Islet precursor cell (in vitro differentiated cells): ENCODE results near the gene ROPN1B.
"Not testable (repeated sequence)": the region's sequence is repeated elsewhere in the genome, so short reads cannot be mapped to it uniquely, and the experiment has no call there.

ENCODE experiments used
- DNase-seq: peaks from one replicate; pipeline ENCODE4 v3.0.0-alpha.2; 2018

ROPN1B gene

DNA sequence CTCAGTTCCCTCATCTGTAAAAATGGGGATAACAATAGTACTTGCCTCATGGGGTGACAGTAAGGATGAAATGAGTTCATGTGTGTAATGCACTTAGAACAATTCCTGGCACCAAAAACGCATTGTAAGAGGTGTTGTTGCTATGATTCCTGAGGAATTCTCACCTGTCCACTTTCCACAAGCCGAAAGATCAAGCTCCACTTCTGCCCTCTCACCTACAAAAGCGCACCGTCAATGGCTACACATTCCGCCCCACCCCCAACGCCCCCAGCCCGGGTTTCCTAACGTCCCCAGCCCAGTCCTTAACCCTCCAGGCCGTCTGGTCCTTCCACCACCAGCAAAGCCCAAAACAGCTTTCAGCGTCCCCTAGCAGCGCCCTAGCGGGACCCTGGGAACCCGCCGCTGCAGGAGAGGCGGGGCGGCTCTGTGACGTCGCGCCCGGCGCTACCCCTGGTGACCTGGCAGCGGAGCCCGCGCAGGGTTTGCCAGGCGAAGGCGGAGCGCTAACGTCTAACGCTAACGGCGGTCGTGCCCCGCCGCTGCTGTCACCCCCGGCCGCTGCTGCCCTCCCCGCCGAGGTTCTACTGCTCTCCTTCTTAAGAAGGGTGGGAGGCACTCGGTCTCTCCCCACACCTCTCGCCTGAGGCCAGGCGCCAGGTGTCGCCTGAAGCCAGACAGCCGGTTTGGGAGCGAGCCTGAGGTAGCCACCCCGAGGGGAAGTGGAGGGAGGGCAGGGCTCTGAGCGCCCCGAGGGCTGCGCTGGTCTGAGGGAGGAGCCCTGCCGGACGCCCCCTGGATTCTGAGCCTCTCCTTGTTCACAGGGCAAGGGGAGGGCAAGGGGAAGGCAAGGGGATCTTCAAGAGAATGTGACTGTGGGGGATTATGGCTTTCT is at the start of gene ROPN1B:
Gene ROPN1B (plus strand): TSS at position 478 of the 892 bp plus-strand sequence. CDS start 2,877 bp downstream, outside the sequence.
- DNase-seq: not testable (repeated sequence)

GRCh38 chr3:125920191-125920590 is 48.8 kb upstream of the ROPN1B start:
- DNase-seq: not testable (repeated sequence)

- DNase-seq: not testable (repeated sequence)
These were observed 48.2 kb upstream of the ROPN1B start for GRCh38 chr3:125920751-125921279.

DNA sequence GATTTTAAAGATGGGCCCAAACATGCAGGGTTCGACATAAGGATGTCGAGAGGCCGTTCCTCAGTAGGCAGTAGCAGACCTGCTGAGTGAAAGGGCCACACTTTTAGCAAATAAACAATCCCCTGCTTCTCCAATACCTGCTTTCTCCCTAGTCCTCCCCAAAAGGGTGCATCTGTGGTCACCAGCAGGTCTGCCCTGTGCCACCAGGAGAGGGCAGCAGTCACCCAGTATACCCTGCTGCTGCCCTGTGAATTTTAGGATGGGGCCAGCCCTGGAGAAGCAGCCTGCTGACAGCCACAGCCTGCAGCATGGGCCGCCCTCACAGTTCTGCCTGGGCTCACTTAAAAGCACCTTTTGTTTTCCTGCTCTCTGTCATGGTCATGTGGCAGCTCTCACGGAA is 47.3 kb upstream of the ROPN1B start:
- DNase-seq: peak; percentile 84

- DNase-seq: peak; percentile 59
These were observed 45.5 kb upstream of the ROPN1B start for GRCh38 chr3:125923324-125924115.

GRCh38 chr3:125924276-125924675 is 44.7 kb upstream of the ROPN1B start:
- not testable (repeated sequence) for DNase-seq

DNA sequence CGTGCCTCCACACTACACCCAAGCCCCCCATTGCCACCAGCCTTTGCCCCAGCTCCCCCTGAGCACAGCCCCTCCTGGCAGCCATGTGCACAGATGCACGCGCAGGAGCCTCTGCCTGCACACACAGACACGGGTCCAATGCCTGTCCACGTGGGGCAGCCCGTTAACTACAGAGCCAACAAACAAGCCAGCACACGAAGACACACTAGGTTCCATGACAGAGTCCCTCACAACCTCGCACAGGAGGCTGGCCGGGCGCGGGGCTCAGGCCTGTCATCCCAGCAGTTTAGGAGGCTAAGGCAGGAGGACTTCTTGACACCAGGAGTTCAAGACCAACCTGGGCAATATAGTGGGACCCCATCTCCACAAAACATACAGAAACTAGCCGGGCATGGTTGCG is 43.3 kb upstream of the ROPN1B start:
- not testable (repeated sequence) for DNase-seq

- DNase-seq: peak; percentile 81
These were observed 40.0 kb upstream of the ROPN1B start for GRCh38 chr3:125928771-125929545.

DNA sequence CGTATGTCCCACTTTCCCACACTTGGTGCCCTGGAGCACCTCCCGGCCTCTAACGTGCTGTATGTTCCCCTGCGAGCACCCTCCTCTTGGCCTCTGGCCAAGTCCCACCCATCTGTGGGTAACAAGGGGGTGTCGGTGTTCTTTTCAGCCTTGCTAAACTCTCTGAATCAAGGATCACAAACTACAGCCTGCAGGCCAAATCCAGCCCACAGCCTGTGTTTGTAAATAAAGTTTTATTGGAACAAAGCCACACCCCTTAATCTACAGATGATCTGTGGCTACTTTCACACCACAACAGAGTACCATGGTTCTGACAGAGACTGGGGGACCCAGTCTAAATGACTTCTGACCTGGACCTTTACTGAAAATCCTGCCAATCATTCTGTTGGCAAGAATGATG is 39.2 kb upstream of the ROPN1B start:
- not testable (repeated sequence) for DNase-seq

DNA sequence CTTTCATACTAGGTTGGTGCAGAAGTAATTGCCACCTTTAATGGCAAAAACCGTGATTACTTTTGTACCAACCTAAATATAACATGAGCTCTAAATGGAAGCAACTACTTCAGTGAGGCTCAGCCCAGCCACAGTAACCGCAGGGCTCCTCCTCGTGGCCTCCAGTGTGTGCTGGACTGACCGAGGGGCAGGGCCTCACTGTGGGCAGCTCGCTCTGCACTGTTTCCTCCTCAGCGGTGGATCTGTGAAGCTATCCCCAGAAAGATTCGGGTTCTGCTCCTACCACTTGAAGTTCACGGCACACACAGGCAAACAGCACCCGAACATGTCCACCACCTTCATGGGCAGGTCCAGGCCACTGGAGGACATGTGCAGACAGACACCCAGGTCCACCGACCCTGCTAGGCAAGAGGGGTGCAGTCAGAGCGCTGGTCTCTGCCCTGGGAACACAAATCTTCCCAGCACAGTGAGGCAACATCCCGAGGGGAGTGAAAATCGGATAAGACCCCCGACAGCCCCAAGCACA is 37.6 kb upstream of the ROPN1B start:
- DNase-seq: not testable (repeated sequence)

- DNase-seq: not testable (repeated sequence)
These were observed 35.4 kb upstream of the ROPN1B start for GRCh38 chr3:125933397-125934173.

DNA sequence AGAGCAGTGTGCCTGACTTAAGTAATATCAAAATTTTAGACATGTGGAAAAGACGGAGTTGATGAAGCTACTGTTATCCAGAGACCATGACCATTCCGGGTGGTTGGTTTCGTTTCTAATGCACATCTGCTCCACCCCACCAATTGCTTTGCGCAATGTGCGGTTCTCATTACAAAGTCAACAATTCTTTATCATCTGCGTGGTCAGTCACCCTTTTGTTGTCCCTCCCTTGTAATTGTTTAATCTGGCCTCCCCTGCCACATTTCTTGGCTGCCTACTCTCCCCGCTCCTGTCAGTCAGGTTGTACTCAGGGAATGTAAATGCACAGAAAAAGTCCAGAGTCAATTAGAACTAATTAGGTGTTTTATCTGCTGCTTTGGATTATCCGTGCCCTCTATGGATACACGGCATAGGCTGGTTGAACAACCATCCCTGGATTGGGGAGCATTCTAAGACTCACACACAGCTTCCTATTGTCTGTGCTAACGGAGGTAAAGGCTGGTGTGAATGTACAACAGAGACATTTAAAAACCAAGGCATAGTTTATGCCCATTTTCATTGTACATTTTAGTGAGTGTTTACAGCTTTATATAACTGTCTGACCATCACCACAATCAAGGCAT is 33.6 kb upstream of the ROPN1B start:
- not testable (repeated sequence) for DNase-seq

DNA sequence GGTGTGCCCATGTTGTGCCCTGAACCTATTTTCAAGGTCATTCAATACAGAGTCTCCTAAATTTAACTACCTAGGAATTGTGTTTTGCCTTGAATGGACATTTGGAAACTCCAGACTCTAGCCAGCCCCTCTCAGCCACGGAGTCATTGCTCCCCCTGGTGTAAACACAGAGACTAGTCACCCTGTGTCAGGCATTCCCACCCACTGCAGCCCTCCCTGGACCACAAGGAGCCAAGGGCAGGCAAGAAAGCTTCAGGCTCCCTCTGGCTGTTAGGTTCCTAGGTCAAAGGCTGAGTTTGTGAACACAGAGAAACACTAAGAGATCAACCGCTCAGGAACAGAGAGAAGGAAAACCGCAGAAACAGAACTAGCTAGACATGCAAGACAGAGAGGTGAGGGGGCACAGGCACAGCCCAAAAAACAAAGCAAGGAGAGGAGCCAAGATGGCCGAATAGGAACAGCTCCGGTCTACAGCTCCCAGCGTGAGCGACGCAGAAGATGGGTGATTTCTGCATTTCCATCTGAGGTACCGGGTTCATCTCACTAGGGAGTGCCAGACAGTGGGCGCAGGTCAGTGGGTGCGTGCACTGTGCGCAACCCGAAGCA is 32.7 kb upstream of the ROPN1B start:
- peak; percentile 64 for DNase-seq

DNA sequence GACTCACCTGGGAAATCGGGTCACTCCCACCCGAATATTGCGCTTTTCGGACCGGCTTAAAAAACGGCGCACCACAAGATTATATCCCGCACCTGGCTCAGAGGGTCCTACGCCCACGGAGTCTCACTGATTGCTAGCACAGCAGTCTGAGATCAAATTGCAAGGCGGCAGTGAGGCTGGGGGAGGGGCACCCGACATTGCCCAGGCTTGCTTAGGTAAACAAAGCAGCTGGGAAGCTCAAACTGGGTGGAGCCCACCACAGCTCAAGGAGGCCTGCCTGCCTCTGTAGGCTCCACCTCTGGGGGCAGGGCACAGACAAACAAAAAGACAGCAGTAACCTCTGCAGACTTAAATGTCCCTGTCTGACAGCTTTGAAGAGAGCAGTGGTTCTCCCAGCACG is 32.1 kb upstream of the ROPN1B start:
- DNase-seq: not testable (repeated sequence)

DNA sequence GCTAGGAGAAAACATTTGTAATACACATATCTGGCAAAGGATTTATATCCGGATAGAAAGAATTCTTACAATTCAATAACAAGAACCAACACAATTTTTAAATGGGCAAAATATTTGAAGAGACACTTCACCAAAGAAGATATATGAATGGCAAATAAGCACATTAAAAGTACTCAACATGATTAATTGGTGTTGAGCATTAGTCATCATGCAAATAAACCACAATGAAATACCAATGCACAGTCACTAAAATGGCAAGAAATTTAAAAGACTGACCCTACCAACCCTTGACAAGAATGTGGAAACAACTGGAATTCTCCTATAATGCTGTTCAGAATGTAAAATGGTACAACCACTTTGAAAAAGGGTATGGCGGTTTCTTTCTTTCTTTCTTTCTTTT is 21.2 kb upstream of the ROPN1B start:
- not testable (repeated sequence) for DNase-seq

DNA sequence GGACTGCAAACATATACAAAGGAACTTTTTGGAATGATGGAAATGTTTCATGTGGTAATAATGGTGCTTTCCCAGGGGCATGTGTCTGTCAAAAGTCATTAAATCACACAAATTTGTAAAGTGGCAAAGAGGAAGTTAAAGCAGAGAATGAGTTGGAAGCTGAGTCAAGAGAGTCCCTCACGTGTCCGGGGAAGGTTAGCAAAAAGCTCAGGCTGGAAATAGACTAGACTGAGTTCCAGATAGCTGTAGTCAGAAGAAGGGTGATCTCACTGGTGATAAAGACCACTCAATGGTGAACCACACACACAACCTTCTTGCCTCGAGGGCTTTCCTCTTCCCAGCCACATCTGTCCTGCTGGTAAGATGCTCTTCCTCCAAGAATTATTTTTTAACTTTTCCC is 20.1 kb upstream of the ROPN1B start:
- peak; percentile 71 for DNase-seq

DNA sequence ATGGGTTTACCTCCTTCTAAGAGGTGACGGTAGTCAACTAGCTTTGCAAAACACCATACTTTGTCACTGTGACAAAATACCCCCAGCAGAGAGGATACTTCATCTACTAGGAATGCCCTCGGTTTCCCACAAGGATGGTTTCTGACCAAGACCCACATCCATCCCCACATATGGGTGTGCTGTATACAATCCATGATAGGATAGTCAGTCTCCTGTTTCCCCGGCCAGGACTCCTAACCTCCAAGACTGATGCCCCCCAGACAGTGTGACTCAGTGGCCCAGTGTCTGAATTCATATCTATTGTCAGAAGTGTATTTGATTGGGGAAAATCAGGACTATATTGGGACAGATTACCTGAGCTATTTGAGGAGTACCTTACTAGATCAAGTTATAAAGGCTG is 17.8 kb upstream of the ROPN1B start:
- not testable (repeated sequence) for DNase-seq

DNA sequence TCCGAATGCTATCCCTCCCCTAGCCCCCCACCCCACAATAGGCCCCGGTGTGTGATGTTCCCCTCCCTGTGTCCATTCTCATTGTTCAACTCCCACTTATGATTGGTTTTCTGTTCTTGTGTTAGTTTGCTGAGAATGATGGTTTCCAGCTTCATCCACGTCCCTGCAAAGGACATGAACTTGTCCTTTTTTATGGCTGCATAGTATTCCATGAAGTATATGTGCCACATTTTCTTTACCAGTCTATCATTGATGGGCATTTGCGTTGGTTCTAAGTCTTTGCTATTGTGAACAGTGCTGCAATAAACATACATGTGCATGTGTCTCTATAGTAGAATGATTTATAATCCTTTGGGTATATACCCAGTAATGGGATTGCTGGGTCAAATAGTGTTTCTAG is 12.0 kb upstream of the ROPN1B start:
- not testable (repeated sequence) for DNase-seq

GRCh38 chr3:125957674-125958510 is 11.1 kb upstream of the ROPN1B start:
- DNase-seq: no peak
